Stimulated activated CD4-positive, alpha-beta T cell treated with anti-CD3 and anti-CD28 coated beads, TNF-alpha, amount 100 ng/mL, for 4 hours (primary cell): Measurements from ENCODE around the gene RABGAP1.

Source experiments
- DNase-seq, 3 experiments: peaks; one replicate each; pipeline ENCODE4 v3.0.0-alpha.2; 2020; ENCODE audit warnings: low read depth in 3 of 3

RABGAP1 gene

GRCh38 chr9:123111427-123112014 lies 170.7 kb downstream of the RABGAP1 start:
- DNase-seq: no peak

- no peak for DNase-seq
Observed at GRCh38 chr9:123112015-123112975, 171.5 kb downstream of the RABGAP1 start.

DNA sequence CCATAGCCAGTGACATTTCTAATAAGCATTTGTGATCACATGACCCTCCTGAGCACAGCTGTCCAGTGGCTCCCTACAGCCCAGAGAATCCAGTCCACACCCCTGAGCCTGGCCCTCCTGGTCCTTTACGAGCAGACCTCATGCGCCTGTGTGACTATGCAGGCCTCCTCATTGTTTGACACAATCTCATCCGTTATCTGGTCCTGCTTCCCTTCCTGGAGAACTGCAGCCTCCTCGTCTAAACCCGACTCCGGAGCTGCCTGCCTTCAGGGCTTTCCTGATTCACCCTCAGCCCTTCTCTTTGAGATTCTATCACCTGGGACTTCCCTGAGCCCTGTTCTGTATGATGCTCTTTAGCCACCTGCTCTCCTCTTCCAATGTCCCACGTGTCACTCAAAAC lies 172.4 kb downstream of the RABGAP1 start:
- no peak for DNase-seq

DNA sequence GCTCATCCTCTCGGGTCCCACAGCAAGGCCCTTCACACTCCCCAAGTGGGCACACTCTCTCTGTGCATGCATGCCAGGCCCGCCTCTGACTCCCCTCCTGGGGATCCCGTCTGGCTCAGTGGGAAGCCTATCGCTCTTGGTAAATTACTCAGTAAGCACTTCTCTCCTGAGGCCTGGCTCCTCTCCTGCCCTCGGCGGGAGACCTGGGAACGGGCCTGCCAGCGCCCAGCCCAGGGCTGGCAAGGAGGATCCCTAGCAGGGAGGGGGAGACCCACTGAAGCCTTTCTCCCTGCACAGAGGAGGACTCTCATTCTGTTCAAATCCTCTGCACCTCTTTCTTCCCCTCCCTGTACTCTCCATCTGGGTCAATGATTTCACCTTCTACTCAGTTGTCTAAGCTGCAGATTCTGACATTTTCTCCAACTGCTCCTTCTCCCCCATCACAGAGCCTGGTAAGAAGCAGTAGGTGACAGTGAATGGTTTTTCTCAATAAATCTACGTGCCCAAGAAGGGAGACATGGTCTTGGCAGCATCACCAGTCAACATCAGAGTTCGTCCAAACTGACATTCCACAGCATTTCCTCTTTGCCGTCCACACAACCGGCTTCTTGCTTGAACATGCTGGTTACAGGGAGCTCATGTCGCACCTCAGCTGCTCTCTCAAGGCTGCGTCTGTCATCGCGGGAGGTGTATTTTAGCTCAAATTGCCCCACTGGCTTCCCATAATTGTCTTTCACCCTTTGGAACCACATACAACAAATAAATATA lies 174.5 kb downstream of the RABGAP1 start:
- no peak for DNase-seq

- DNase-seq: no peak
Observed at GRCh38 chr9:123116036-123116435, 175.2 kb downstream of the RABGAP1 start.

DNA sequence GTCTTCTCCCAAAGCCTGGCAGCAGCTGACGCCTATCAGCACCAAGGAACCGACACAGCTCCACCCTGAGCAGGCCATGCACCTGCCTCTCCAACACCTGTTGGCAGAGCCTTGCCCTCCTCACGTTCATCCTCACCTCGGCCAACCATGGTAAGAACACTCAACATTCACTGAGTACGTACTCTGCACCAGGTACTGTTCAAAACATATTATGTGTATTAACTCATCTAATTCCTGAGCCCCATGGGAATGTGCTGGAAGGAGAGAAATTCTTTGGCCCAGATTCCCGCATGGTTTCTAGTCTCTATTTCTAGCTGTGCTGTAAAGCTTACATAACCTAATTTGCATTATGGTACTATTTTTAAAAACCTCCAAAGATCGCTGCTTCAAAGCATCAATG lies 178.7 kb downstream of the RABGAP1 start:
- no peak for DNase-seq

GRCh38 chr9:123120131-123120530 lies 179.3 kb downstream of the RABGAP1 start:
- no peak for DNase-seq

GRCh38 chr9:123120953-123121352 lies 180.1 kb downstream of the RABGAP1 start:
- DNase-seq: no peak

GRCh38 chr9:123121457-123121856 lies 180.6 kb downstream of the RABGAP1 start:
- no peak for DNase-seq

GRCh38 chr9:123127512-123128075 lies 186.8 kb downstream of the RABGAP1 start:
- no peak for DNase-seq

GRCh38 chr9:123128591-123128990 lies 187.8 kb downstream of the RABGAP1 start:
- no peak for DNase-seq

- DNase-seq: no peak
Observed at GRCh38 chr9:123129423-123129822, 188.6 kb downstream of the RABGAP1 start.

DNA sequence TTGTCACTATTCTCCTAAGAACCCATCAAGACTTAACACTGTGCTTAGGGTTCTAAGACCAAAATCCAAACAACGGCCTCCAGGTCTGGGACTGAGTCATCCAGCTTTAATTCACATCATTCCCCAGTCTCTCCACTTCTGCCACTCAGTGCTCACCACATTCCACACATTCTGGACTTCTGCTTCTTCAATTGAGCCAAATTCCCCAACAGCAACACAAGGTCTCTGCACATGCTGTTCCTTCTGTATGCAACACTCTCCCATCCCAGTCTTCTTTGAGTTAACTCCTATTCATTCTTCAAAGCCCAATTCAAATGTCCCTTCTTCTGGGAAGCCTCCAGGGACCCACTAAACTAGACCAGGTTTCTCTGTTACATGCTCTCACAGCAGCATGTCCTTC lies 190.4 kb downstream of the RABGAP1 start:
- DNase-seq: no peak

- DNase-seq: no peak
Observed at GRCh38 chr9:123131993-123132392, 191.2 kb downstream of the RABGAP1 start.

GRCh38 chr9:123132696-123133095 lies 191.9 kb downstream of the RABGAP1 start:
- DNase-seq: no peak

- DNase-seq: no peak
Observed at GRCh38 chr9:123135430-123135829, 194.6 kb downstream of the RABGAP1 start.

GRCh38 chr9:123138163-123138562 lies 197.3 kb downstream of the RABGAP1 start:
- no peak for DNase-seq

DNA sequence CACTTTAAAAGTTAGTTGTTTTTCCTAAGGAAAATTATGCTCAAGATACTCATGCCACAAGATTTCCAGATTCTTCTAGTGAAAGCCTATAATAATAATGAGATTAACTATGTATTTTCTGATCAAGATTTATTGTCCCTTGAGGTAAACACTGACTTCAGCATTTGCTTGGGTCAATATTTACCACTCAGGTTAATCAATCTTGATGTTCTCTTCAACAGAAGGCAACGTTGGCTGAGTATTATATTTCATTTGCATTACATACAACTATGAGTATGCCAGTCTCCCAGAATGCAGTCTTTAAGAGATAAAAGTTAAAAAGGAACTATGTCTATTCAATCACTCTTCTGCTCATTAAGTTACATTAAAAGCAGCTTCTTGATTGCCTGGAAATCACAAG lies 208.2 kb downstream of the RABGAP1 start:
- DNase-seq: no peak

DNA sequence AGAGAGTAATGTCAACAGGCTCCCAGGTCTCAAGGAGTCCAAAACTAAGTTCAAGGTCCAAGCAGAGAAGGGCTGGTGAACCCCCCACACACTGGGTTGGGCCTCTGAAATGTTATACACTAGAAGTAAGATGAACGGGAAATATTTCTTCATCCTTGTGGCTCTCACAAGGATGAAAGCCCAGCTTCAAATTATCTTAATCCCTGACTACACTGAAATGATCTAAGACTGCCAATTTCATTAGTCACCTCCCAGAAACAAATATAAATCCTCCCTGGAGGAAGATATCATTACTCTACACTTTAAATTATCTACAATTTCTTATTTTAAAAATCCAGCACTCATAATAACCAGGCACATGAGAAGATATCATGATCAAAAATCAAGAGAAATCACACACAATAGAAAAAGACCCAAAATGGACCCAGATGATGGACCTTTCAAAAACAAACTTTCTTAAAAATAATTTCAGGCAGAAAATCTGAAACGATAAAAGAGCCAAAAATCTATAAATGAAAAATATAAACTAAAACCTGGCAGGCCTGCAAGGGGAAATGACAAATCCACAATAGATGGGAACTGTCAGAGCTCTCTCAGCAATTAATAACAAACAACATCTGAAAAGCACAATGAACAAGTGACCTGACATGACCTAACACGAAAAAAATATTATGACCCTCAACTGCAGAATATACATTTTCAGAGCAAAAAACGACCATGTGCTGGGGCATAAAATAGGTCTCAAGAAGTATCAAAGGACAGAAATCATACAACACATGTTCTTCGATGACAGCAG lies 210.1 kb downstream of the RABGAP1 start:
- DNase-seq: no peak
